IPS-NIHi7 (cell line): ENCODE results near the gene CCDC187.

ENCODE experiments used
- DNase-seq: peaks from one replicate; pipeline ENCODE4 v3.0.0; 2012; ENCODE audit warnings: mixed read lengths; ENCODE audit errors: extremely low spot score

Gene CCDC187

DNA sequence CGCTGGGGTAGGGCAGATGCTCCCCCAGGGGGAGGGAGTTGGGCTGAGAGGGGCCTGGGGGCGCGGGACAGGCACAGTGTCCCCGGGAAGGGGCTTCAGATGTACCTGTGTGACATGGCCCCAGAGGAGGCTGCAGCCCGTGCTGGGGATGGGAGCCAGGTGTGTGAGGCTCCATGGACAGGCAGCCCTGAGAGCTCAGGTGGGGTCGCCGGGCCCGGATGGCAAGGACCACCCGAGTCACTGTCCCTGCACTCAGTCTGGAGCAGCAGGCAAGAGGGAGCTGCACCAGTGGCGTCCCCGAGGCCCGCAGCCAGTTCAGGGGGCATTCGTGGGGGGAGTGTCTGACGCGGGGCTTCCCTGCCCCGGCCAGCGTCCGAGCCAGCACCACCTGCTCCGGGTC, 18.9 kb downstream of the CCDC187 start:
- DNase-seq = no peak

DNA sequence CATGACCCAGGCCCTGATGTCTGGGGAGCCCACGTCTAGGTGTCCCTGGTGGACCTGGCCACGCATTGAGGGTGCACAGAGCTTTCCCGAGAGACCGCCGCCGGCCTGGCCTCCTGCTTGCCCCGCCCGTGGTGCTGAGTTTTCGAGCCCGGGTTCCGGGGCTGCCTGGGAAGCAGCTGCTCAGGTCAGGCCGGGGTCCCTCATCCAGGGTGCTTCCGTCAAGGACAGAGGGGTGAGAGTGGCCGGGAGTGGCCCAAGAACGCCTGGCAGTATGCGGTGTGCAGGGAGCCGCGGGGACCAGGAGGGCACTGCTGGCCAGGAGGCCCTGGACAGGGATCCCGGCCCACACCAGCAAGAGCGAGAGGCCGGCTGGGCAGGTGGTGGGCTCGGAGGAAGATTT, 19.6 kb downstream of the CCDC187 start:
- DNase-seq = no peak

DNA sequence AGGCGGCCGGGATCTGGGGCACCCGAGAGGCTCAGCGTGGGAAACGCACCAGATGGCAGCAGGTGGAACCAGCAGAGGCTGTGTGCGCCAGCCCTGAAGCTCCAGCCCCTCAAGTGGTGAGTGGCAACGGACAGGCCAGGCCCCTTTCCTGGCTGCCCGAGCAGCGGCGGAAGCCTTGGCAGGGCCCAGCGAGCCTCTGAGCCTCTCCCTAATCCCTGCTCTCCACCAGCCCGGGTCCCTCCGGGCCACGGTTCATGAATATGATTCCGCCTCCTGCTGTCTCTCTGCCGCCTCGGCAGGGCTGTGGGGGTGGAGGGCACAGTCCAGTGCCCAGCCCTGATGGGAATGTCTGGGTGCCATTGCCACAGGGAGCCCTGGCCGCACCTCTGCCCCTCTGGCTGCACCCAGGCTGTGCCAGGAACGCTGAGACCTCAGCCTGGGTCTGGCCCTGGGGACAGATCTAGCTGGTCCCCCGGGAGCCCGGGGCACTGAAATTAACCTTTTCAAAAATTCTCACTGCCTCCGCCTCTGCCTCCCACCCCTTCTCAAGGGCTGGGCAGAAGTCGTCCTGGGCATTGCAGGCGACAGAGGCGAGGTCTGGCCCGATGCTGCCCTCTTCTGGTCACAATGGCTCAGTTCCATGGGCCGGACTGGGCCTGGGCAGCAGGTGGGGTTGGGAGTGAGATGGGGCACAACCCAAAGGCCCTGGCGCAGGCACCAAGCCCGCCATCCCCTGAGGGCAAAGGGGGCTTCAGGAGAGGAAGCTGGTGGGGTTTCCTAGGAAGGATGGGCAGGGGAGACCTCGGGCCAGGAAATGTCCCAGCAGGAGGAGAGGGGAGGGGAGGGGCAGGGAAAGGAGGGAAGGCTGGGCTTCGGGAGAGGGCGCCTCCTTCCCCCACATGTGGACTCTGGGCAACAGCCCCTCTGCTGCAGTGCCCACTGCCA, 20.3 kb downstream of the CCDC187 start:
- peak; percentile 96 for DNase-seq

DNA sequence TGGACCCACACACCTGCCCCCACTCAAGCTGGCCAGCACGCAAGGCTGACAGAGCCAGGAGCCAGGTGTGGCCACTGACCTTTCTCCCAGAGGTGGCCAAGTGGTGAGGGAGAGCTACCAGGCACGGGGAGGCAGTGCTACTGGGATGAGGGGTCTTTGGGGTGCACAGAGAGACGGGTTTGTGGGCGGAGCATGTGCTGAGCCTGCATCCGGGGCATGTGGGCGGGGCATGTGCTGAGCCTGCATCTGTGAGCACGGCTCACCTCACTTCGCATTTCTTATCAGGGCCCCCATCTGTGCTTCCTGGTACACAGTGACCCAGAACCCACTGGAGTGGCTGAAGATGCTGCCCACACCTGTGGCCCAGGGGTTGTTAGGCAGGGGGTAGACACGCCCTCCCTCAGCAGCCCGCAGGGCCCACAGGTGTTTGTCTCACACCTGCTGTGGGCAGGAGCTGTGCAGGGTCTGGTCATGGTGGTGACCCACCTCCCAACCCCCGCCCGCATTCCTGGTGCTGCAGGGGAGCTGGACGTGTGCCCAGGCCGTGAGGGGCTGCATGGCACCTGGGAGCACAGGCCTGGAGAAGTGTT, 21.5 kb downstream of the CCDC187 start:
- DNase-seq = no peak

- no peak for DNase-seq
Measured at GRCh38 chr9:136281421-136282271, 22.2 kb downstream of the CCDC187 start.

GRCh38 chr9:136280535-136281315, 23.2 kb downstream of the CCDC187 start:
- no peak for DNase-seq

GRCh38 chr9:136279471-136279870, 24.4 kb downstream of the CCDC187 start:
- DNase-seq = no peak

DNA sequence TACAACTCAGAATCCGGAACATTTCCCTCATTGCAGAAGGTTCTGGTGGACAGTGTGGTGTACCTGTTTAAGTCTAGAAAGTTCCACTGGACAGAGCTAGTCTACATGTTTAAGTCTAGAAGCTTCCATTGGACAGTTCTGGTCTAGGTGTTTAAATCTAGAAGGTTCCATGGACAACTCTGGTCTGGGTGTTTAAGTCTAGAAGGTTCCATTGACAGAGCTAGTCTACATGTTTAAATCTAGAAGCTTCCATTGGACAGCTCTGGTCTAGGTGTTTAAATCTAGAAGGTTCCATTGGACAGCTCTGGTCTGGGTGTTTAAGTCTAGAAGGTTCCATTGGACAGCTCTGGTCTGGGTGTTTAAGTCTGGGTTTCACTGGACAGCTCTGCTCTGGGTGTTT, 25.0 kb downstream of the CCDC187 start:
- DNase-seq = no peak

- no peak for DNase-seq
Measured at GRCh38 chr9:136278221-136278620, 25.7 kb downstream of the CCDC187 start.

GRCh38 chr9:136277746-136278145, 26.1 kb downstream of the CCDC187 start:
- no peak for DNase-seq

DNA sequence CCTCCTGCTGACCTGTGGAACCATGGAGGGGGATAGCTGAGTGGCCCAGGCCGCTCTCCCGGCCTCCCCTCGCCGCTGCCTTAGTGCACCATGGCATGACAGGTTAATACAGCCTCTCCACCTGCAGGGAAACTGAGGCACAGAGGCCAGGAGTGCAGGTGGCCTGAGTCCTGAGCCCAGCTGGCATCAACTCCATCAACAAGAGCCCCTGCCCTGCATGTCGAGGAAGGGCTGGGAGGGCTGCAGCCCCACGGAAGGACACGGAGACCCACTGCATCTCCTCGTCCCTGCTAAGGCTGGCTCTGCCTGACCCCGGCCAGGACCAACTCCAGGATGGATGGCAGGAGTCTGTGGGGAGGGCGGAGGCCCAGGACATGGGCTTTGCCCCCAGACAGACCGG, 27.2 kb downstream of the CCDC187 start:
- DNase-seq = no peak

GRCh38 chr9:136275655-136276429, 28.1 kb downstream of the CCDC187 start:
- no peak for DNase-seq

GRCh38 chr9:136274786-136275654, 28.9 kb downstream of the CCDC187 start:
- no peak for DNase-seq

DNA sequence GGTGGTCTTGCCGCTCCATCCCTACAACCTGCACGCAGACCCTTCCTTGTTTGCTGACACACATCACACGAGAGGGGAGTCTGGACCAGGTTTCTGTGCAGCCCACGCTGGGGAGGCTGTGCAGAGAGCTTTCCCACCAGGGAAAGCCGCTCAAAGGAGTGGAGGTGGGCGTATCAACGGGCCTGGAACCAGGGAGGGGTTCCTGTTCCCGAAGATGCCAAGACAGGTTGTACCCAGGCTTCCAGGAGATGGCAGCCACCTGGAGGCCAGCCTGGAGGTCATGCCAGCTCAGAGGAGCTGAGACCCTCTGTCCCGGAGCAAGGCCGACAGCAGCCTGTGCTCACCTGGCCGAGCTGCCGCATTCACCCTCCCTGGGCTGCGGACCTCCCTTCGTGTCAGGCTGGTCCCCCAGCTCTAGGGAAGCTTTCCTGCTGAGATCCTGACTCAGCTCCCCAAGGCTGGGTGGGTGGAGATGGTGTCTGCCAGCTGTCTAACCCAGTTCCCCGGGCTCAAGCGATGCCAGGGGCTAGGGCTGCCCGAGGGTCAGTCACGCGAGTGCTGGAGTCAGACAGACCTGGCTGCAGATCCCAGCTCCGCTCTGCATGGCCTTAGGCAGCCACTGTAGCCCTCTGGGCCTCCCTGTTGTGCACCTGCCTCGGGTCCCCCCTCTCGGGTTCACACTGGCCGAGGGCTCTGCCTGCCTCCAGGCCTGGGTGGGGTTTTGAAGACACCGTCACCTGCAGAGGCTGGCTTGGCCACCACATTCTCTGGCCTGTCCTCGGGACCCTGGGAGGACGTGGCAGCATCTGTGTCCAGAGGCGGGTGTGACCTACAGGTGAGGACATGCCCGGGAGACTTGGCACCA, 29.7 kb downstream of the CCDC187 start:
- DNase-seq = no peak

DNA sequence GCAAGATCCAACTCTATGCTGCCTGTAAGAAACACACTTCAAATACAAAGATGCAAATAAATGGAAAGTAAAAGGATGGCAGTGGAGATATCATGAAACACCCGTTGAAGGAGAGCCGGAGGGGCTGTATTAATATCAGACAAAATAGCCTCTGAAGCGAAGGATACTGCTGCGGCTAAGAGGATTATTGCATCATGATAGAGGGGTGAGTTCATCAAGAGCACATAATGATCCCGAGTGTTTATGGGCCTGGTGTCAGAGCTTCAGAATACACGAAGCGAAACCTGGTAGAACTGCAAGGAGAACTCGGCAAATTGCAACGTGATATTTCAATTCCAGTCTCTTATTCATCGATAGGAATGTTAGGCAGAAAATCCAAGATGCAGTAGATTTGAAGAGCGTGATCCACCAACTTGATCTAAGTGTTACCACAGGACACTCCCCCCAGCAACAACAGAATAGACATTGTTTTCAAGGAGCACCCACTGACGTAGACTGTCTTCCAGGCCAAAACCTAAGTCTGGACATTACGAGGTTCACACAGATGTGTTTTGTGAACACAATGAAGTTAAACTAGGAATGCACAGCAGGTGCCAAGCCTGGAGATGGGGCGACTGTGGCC, 30.5 kb downstream of the CCDC187 start:
- no peak for DNase-seq

DNA sequence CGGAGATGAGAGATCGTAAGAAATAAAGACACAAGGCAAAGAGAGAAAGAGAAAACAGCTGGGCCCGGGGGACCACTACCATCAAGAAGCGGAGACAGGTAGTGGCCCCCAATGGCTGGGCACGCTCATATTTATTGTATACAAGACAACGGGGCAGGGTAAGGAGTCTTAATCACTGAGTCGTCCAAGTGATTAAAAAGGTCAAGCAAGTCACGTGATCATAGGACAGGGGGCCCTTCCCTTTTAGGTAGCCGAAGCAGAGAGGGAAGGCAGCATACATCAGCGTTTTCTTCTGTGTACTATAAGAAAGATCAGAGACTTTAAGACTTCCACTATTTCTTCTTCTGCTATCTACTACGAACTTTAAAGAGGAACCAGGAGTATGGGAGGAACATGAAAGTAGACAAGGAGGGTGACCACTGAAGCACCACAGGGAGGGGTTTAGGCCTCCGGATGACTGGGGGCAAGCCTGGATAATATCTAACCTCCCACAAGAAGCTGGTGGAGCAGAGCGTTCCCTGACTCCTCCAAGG, 33.7 kb downstream of the CCDC187 start:
- DNase-seq = no peak

GRCh38 chr9:136268735-136269134, 35.2 kb downstream of the CCDC187 start:
- DNase-seq = no peak

DNA sequence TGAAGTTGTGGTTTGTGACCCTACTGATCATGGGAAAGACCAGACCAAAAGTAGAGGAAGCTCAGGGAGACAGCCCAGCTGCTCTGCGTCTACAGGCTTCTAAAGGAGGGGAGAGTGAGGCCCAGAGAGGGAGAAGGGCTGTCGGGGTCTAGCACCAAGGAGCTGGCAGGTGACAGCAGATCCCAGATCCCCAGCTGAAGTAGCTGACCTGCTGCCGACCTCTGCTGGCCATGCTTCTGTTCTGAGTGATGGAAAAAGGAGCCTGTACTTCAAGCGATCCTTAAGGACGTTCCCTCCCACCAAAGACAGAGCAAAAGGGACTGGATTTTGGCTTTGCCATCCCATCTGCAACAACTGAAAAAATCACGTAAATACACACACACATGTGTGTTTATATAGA, 35.6 kb downstream of the CCDC187 start:
- peak; percentile 73 for DNase-seq
